Body of pancreas (tissue), 4 donors: Measurements from ENCODE around the gene DST.

ENCODE experiments used
- POLR2A ChIP-seq, 3 donors: fragments of 450-650 bp; IDR thresholded peaks; one replicate each; pipeline ENCODE4 v1.6.1; 2016; ENCODE audit warnings: antibody characterized with exemption in 3 of 3, mild to moderate bottlenecking in 2 of 3
- TF ChIP-seq, protein P1 (sequence below), 7 experiments: fragments of 450-650 bp in 4 of 7; fragments of 200-600 bp in 3 of 7; sonication (generic) in 3 of 7; IDR thresholded peaks; one replicate each; pipeline ENCODE4 v1.5.1; 2016 to 2019; ENCODE audit warnings: antibody characterized with exemption in 7 of 7

DNA sequence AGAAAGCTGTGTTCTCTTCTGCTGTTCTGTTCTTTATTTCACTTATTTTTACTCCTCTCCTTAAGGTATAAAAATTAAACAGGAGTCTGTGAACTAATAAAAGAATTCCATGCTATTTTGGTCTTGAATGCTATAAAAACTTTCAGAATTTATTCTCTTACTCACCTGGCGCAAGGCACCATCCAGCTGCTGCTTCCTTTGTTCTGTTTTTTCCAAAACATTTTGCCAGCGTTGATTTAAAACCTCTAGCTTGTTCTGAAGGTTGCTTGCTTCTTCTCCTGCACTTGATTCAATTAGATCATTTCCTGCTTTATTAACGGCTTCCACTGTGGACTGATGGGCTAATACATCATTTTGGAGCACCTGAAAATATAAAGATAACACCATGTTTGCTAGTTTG is 145.0 kb downstream of the DST start:
- TF ChIP-seq, protein P1, sequence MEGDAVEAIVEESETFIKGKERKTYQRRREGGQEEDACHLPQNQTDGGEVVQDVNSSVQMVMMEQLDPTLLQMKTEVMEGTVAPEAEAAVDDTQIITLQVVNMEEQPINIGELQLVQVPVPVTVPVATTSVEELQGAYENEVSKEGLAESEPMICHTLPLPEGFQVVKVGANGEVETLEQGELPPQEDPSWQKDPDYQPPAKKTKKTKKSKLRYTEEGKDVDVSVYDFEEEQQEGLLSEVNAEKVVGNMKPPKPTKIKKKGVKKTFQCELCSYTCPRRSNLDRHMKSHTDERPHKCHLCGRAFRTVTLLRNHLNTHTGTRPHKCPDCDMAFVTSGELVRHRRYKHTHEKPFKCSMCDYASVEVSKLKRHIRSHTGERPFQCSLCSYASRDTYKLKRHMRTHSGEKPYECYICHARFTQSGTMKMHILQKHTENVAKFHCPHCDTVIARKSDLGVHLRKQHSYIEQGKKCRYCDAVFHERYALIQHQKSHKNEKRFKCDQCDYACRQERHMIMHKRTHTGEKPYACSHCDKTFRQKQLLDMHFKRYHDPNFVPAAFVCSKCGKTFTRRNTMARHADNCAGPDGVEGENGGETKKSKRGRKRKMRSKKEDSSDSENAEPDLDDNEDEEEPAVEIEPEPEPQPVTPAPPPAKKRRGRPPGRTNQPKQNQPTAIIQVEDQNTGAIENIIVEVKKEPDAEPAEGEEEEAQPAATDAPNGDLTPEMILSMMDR (IDR thresholded peaks at IDR 0.05), result no peak
- TF ChIP-seq POLR2A (IDR thresholded peaks at IDR 0.05), result no peak
